Stimulated activated CD8-positive, alpha-beta memory T cell treated with anti-CD3 and anti-CD28 coated beads, Interleukin-12 subunit alpha, Interleukin-12 subunit beta, amount 100 ng/mL, for 24 hours (primary cell): Measurements from ENCODE around the gene GPR25.

ENCODE experiments used
- DNase-seq: peaks from one replicate; pipeline ENCODE4 v3.0.0-alpha.2; 2020; ENCODE audit errors: extremely low read depth

Gene GPR25

DNA sequence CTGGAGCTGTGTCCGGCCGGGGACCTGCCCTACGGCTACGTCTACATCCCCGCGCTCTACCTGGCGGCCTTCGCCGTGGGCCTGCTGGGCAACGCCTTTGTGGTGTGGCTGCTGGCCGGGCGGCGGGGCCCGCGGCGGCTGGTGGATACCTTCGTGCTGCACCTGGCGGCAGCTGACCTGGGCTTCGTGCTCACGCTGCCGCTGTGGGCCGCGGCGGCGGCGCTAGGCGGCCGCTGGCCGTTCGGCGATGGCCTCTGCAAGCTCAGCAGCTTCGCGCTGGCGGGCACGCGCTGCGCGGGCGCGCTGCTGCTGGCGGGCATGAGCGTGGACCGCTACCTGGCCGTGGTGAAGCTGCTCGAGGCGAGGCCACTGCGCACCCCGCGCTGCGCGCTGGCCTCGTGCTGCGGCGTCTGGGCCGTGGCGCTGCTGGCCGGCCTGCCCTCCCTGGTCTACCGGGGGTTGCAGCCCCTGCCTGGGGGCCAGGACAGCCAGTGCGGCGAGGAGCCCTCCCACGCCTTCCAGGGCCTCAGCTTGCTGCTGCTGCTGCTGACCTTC, 412 bp downstream of the GPR25 start:
- no peak for DNase-seq

DNA sequence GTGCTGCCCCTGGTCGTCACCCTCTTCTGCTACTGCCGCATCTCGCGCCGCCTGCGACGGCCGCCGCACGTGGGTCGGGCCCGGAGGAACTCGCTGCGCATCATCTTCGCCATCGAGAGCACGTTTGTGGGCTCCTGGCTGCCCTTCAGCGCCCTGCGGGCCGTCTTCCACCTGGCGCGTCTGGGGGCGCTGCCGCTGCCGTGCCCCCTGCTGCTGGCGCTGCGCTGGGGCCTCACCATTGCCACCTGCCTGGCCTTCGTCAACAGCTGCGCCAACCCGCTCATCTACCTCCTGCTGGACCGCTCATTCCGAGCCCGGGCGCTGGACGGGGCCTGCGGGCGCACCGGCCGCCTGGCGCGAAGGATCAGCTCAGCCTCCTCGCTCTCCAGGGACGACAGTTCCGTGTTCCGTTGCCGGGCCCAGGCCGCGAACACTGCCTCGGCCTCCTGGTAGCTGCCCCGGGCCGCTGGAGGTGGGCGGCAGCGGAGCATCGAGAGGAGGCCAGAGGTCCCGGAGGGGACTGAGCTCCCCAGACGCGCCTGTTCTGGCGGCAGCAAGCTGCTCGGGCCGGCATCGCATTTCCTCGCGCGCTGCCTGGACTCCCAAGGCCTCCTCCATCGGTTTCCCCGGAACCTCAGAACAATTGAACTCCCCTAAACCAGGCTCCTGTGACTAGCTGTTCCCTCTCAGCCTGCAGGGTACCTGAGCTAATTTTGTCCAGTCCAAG, 1.1 kb downstream of the GPR25 start:
- no peak for DNase-seq

DNA sequence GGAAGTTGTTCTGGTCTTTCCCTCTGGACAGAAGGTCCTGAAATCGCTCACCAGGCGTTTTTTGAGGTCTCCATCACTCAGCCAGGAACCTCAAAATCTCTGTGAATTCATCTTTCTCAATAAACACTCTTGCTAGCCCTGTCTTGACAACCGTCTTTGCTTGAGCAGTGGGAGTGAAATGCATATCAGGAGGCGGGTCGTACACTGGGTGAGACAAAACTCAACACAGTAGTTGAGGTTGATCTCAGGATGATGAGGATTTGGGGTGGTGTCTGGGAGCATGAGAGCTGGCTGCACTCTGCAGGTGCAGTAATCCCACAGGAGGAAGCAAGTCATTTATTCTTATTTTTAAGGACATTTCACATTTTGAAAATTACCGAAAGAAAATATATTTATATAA, 1.9 kb downstream of the GPR25 start:
- DNase-seq = no peak

DNA sequence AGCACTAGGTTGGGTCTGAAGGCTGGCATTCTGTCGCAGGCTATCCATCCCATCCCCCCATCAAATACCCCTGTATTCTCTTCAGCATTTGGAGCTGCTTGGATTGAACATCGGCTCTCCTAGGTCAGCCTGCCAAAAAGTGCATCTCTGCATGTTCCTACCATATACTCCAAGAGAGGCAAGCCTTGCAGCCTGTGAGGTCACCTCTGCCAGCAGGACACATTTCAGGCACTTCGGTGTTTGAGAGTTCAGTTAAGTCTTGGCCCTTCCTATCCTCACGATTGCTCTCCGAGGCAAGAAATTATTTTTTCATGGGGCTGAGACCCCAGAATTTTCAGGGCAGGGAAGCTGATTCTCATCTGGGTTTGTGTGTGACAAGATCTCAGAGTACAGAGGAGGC, 2.6 kb downstream of the GPR25 start:
- no peak for DNase-seq

DNA sequence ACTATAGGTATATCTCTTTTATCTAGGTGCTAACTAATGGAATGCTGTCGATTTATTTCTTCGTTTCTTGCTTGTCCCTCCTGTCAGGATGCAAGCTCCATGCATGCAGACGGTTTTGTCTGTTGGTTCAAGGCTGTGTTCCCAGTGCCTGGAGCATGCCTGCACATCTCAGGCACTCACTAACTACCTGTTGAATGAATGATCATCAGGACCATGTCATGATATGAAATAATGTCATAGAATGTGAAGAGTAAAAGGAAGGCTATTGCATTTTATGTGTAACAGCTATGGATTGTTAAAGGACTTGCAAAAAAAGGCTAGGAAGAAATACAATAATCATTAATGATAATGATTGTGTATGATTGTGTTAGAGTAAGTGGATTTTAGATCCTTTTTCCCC, 4.2 kb downstream of the GPR25 start:
- no peak for DNase-seq

DNA sequence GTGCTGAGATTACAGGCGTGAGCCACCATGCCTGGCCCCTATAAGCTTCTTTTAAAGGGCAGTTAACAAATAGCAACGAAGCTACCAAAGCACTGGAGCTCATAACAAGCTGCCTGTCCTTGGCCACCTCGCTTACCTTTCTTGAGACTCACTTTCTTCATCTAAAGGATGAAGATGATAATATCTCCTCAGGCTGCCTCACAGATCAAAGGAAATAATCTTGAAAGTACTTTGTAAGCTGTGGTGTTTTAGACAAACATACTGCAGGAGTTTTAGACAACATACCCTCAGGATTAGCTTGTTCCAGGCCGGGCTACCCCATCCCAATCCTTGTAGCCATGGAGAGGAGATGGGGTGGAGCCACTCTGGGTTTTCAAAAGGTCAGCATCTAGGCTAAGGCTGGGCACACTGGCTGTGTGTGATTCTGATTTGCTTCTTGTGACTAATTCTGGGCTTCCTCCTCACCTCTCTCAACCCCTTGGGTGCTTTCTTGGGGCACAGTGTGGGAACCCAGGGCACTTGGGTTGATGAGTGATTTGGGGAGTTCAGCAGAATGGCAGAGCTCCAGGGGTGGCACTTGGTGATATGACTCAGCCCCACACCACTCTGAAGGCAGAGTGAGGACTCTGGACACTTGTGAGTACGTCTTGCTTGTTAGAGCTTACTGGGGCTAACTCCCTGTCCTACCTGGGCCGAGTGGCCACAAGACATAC, 5.2 kb downstream of the GPR25 start:
- no peak for DNase-seq

DNA sequence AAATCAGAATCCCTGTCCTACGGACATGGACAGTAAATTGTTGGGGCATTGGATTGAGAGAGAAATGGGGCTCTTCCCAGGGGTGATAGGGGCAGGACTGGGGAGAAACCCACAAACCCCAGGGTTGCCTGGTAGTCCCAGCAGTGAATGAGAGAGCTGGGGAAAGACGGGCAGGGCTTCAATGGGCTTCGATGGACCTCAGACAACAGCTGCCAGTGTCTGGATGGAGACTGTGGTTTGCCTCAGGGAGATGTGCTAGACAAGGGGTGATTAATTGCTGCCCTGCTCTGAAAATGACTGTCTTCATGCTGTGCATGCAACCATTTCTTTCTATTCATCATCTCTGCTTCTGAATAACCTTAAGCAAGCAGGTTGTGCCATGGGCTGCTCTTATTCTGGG, 7.4 kb downstream of the GPR25 start:
- DNase-seq = no peak

DNA sequence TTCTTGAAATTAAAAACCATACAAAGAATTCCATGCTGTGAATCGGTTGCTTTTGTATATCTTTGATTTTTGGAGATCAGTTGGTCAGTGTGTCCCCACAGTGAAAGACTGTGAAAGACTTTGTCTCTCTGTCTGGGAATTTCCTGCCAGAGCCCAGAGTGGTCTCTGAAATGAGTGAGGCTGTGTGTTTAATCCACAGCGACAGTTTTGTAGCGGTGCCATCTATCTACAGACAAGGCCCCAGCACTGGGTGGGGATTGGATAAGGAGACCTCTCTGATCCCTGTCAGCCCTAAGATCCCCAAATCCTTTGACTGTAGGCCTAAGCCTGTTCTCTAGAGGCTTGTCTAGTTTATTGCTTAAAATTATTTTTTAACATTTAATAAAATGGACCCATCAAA, 10.3 kb downstream of the GPR25 start:
- DNase-seq = no peak

DNA sequence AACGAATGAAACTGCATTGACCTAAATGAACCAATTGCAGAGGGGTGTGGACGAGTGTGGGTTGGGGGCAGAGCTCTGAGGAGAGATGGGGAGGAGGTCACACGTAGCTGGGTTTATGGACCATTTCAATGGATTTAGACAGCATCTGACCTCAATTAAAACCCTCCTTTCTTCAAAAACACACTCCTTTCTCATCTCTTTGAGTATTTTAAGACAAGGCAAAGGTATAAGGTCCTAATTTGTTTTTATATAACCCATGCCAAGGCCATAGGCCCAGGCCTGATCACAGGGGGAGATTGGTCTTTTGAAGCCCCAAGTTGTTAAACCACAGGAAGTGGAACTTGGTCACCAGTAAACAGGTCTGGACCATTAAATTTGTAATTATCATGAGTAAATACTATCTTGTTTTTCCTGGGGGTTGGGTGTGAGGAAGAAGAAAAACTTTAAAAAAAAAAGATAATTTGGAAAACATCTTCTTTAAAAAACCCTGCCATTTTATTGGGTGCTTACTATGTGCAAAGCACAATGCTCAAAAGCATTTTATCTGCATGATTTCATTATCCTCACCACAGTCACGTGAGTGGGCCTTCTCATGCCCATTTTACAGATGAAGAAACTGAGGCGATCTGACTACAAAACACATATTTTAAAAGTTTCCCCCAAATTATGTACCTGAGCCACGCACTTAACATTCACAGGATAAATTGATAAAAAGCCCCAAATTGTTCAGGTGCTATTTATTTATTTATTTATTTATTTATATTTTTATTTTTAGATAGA, 13.0 kb downstream of the GPR25 start:
- DNase-seq = no peak

DNA sequence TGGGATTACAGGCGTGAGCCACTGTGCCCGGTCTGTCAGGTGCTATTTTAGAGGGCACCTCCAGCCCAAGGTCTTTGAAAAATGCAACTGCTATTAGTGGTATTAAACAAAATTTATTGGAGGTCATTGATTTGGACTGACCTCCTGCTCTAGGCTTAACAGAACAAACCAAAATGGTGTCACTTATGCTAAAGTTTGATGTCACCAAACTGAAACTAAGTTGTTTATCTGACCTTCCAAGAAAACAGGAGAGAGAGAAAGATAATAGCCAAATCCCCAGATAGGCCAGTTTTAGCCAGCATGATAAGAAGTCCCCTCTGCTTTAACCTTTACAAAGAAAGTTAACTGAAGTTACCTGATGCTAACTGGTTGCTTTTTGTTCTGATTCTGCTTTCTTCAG, 13.8 kb downstream of the GPR25 start:
- DNase-seq = no peak

DNA sequence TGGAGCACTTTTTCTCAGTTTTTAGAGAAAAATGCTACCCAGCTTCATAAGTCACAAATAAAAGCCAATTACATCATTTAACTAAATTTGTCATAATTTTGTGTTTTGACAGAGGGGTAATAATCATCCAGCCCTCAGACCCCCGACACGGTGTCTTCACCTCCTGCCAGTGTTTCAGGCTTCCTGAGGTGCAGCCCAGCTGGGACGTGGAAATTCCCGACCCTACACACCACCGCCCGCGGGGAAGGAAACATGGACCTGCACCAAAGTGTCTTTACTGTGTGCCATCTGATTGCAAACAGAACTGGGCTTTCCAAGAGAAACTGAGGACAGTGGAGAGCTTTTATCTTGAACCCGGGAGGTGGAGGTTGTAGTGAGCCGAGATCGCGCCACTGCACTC, 14.3 kb downstream of the GPR25 start:
- no peak for DNase-seq

DNA sequence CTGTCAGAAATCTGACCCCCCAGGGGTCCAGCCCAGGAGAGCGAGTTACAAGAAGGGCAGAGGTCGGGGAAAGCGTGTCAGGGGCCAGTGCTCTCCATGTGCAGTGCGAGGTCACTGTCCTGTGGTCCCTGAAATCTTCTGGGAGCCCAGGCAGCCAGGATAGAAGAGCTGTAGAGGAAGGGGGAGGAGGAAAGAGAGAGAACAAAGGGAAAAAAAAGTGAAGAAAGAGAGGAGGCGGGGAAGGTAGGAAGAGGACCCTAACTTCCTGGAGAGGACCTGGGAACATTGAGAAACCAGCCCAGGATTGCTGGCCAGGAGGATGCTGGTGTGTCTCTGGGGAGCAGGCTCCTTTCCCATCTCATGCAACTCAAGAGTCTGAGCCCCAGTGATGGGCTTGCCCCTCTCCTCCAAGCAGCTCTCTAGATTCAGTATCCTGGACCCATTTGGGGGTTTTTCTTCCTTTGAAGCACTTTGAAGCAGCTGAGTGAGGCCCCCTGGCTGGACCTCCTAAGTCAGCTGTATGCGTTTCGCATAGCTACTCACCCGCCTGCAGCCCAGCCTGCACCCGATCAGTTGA, 15.1 kb downstream of the GPR25 start:
- DNase-seq = no peak

DNA sequence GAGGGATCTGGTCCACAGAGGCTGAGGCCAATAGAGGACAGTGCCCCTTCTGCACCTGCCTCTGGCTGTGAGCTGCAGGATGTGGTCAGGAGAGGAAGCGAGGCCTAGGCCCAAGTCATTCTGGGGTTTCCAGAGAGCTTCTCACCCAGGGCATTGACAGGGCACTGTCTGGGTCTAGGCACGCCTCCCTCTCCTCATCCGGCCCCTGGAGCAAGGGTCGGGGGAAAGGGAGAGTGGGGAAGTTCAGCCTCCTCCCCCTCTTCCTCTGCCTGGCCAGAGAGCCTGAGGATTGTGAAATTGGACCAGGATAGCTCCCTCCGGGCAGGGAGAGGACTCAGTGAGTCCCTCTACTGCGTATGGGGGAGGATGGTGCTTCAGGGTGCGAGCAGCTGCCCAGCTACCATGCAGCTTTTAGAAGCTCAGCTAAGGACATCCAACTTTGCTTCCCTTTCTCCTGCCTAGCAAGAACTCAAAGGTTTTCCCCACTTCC, 15.6 kb downstream of the GPR25 start:
- no peak for DNase-seq

DNA sequence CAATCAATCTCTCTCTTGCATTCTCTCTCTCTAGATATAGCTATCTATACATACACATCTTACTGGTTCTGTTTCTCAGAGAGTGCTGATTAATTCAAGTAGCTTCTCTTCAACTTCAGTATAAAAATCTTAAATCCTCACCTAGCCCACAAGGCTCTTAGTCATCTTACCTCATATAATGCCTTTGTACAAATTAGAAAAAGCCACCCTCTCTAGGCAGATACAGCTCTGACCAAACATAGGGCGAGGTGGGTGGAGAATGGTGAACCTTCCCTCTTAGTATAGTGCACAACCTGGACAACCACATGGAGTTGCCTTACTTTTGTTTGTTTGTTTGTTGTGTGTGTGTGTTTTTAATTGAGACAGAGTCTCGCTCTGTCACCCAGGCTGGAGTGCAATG, 16.8 kb downstream of the GPR25 start:
- no peak for DNase-seq

DNA sequence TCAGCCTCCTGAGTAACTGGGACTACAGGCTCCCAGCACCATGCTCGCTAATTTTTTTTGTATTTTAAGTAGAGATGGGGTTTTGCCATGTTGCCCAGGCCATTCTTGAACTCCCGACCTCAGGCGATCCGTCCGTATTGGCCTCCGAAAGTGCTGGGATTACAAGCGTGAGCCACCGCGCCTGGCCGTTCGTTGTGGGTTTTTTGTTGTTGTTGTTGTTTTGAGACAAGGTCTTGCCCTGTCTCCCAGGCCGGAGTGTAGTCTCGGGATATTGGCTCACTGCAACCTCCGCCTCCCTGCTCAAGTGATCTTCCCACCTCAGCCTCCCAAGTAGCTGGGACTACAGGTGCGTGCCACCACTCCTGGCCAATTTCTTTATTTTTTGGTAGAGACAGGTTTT, 17.2 kb downstream of the GPR25 start:
- DNase-seq = no peak

DNA sequence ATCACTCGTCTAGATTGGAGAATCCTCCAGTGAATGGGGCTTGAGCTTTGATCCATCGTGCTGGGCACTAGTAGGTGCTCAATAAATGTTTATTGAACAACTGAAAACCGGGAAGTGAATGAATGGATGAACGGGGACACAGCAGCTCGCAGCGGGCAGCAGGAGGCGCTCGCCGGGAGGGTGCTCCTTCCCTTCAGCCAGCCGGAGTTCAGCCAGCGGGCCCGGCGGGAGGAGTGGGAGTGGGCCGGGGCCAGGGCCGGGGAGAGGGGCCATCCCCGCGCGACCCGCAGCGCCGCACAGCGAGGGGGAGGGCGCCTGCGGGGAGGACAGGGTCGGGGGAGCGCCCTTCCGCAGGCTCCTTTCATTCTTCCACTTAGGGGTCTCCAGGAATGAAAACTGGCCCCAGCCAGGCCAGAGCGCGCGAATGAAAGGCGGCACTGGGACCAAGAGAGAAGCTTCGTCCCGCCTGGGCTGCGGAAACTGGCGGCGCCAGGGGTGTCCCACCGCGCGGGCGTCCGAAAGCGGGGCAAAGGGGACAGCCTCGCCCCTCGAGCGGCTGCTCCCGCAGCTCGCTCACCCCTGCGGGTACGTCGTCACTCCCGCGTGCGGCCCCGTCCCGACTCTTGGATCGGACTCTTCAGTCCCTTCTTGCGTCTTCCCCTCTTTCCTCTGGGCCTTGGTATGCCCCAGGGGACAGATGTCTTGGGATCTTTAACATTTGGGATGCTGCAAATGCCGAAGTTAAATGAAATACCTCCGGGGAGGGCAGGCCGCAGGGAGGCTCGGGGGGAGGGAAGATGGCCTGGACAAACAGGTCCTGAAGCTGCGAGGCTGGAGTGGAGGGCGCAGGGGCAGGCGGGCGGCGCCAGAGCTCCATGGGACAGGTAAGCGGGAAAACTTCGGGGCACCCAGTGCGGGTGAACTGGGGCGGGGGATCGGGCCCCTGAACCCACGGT, 18.3 kb downstream of the GPR25 start:
- no peak for DNase-seq

DNA sequence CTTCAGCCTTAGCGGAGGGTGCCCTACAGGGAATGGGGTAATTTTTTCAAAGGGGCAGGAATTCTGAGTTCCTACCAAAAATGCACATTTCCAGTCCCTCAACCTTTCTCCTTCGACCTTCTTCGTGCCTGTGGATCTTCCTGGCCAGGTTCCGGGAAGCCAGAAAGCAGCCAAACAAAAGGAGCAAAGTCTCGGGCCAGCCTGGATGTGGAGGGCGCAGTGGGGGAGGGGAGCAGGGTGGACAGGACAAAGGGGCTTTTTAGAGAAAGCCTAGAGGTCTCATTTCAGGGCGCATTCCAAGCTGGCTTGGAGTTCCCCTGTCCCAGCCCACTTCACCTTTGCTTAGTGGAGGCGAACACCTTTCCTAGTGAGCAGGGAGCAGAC, 19.0 kb downstream of the GPR25 start:
- no peak for DNase-seq

DNA sequence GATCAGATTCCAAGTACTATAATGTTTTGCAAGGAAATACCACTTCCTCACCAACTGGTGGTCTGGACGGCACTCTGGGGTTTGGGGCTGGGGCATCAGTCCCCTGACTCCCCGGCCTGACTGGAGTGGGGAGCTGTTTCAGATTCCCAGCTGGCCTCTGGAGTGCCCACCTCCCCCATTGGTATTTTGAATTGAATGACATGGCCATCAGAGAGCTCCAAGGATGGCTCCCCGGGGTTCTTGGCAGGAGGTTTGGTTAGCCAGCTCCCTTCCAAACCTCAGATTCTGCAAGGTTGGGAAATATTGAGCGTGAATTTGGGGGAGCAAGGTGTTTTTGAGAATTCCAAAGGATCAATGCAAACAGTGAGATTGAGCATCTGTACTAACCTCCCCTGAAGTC, 19.8 kb downstream of the GPR25 start:
- DNase-seq = no peak

DNA sequence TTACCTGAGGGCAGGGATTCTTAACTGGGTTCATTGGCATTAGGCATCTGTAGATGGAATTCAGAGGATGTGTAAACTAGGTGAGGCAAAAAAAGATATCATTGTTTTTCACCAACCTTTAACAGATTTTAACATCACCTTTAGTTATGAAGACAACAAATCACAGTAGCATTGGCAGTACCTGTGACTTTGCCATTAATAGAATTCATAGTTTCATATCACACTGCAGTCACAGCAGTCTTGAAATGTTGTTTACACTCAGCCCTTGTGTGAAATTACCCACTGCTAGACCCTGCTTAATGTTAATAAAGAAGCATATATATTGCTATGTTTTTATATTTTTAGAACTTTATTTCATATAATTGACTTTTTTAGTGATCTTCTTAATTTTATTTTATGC, 20.2 kb downstream of the GPR25 start:
- DNase-seq = no peak

DNA sequence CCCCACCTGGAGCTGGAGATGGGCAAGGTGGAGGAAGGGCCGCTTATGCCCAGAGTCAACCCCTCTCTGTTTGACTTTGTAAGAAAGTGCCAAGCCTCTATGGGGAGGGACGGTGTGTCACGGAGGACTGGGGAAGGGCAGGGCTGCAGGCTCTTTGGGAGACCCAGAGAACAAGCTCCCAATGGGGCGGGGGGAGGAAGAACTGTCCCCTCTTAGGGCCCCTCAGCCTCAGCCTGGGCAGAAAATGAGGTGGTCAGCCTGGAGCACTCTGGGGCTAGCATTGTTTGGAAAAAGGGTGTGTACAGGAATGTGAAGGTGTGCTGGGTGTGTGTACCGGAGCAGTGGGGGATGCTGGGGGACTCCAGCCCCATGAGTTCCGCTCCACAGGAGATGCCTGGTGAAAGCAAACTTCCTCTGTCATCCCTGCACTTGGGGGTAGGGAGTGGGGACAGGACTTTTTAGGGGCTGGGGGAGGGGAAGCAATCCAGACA, 20.7 kb downstream of the GPR25 start:
- DNase-seq = no peak
